Measurements from ENCODE around the gene NBPF9.
"Not testable (repeated sequence)": the region's sequence is repeated elsewhere in the genome, so short reads cannot be mapped to it uniquely, and the experiment has no call there.

The NBPF9 gene

GRCh38 chr1:149009761-149010160, 93.6 kb downstream of the NBPF9 start:
- DNase-seq: not testable (repeated sequence)

GRCh38 chr1:149008769-149009168, 94.6 kb downstream of the NBPF9 start:
- not testable (repeated sequence) for DNase-seq

- not testable (repeated sequence) for DNase-seq
Measured at GRCh38 chr1:149008326-149008725, 95.0 kb downstream of the NBPF9 start.

All from DMS79 treated with DMSO at 0.1 percent for 48 hours (cell line).